ENCODE results near the gene FICD.

GRCh38 chr12:108515916-108516315, 839 bp downstream of the FICD start:
- TF ChIP-seq, protein P1, sequence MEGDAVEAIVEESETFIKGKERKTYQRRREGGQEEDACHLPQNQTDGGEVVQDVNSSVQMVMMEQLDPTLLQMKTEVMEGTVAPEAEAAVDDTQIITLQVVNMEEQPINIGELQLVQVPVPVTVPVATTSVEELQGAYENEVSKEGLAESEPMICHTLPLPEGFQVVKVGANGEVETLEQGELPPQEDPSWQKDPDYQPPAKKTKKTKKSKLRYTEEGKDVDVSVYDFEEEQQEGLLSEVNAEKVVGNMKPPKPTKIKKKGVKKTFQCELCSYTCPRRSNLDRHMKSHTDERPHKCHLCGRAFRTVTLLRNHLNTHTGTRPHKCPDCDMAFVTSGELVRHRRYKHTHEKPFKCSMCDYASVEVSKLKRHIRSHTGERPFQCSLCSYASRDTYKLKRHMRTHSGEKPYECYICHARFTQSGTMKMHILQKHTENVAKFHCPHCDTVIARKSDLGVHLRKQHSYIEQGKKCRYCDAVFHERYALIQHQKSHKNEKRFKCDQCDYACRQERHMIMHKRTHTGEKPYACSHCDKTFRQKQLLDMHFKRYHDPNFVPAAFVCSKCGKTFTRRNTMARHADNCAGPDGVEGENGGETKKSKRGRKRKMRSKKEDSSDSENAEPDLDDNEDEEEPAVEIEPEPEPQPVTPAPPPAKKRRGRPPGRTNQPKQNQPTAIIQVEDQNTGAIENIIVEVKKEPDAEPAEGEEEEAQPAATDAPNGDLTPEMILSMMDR (conservative IDR thresholded peaks at IDR 0.05; ENCODE audit: low read length), result no peak
- no peak for TF ChIP-seq EZH2phosphoT487 (IDR thresholded peaks at IDR 0.05; ENCODE audit: borderline replicate concordance, low read depth, low read length)
